ENCODE measurements around the gene FRMD7.

GRCh38 chrX:132101206-132101605 lies 26.6 kb downstream of the FRMD7 start:
- TF ChIP-seq CTCF (IDR thresholded peaks at IDR 0.05), result no peak
- no peak for TF ChIP-seq POLR2A (IDR thresholded peaks at IDR 0.05)
- TF ChIP-seq POLR2AphosphoS5 (IDR thresholded peaks at IDR 0.05), result no peak

Measured in transverse colon (tissue), 4 donors.